SW480 (cell line): ENCODE measurements around the gene FCSK.
"Not testable (repeated sequence)": the region's sequence is repeated elsewhere in the genome, so short reads cannot be mapped to it uniquely, and the experiment has no call there.

Source experiments
- DNase-seq: peaks from one replicate; pipeline ENCODE4 v3.0.0-alpha.2; 2016; ENCODE audit warnings: low spot score

FCSK gene

DNA sequence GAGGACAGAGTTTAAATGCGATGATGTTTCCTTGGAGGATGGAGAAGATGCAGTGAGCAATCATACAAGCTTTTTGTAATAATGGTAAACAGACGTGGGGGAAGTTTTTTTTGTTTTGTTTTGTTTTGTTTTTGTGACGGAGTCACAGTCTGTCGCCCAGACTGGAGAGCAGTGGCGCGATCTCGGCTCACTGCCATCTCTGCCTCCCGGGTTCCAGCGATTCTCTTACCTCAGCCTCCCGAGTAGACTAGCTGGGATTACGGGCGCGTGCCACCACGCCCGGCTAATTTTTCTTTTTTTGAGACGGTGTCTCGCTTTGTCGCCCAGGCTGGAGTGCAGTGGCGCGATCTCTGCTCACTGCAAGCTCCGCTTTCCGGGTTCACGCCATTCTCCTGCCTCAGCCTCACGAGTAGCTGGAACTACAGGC is 70.0 kb downstream of the FCSK start:
- DNase-seq, result not testable (repeated sequence)

GRCh38 chr16:70526403-70526802 is 72.0 kb downstream of the FCSK start:
- no peak for DNase-seq

- no peak for DNase-seq
These were observed 73.1 kb downstream of the FCSK start for GRCh38 chr16:70527315-70527996.

DNA sequence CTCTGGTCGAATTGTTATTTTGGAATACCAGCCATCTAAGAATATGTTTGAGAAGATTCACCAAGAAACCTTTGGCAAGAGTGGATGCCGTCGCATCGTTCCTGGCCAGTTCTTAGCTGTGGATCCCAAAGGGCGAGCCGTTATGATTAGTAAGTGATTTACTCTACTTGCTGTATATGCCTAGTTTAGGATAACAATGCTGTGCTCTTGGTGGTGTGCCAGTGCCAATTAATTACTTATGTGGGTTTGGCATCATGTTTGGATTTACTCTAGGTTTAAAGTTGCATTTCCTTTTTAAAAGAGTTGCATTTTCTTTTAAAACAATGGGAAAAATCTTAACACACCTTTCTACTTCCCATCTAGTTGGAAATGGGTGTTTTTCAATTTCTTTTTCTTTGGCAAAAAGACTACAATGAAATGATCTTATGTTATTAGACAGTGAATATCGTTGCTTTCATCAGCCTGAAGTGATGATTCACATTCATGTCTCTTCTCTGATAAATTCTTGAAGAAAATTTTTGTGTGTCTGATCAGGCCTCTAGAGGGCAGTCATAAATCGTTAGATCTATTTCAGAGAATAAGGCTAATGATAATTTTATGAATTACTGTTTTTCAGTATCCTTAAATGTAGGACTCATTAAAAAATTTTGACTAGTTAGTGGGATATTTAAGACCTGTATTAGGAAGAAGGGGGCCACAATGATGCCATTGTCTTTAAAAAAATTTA is 74.8 kb downstream of the FCSK start:
- peak; percentile 34 for DNase-seq
